PC-3 (cell line): ENCODE data around the gene ST6GAL1.
"Not testable (repeated sequence)": the region's sequence is repeated elsewhere in the genome, so short reads cannot be mapped to it uniquely, and the experiment has no call there.

Experiments used
- EZH2 ChIP-seq: fragments of 300-600 bp; sonication (generic); IDR thresholded peaks from one replicate; pipeline ENCODE4 v1.6.1; 2017; ENCODE audit warnings: antibody characterized with exemption, mild to moderate bottlenecking, low read length; ENCODE audit not compliant: unreplicated experiment
- EZH2phosphoT487 ChIP-seq: fragments of 300-600 bp; sonication (generic); IDR thresholded peaks from 2 replicates; pipeline ENCODE4 v1.6.1; 2018; ENCODE audit warnings: mild to moderate bottlenecking, antibody characterized with exemption, low read length, borderline replicate concordance
- TF ChIP-seq, protein P1 (sequence below): fragments of 300-600 bp; sonication (generic); conservative IDR thresholded peaks from 2 replicates; pipeline ENCODE4 v1.5.1; 2017; ENCODE audit warnings: antibody characterized with exemption, low read depth, mild to moderate bottlenecking, low read length

DNA sequence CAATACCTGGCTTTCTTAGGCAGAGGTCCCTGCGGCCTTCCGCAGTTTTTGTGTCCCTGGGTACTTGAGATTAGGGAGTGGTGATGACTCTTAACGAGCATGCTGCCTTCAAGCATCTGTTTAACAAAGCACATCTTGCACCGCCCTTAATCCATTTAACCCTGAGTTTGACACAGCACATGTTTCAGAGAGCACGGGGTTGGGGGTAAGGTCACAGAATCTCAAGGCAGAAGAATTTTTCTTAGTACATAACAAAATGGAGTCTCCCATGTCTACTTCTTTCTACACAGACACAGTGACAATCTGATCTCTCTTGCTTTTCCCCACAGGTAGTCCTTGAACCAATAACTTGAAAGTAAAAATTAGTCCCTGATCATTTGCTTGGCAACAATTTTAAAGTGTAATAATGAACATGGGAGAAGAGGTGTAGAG lies 42.8 kb upstream of the ST6GAL1 start:
- not testable (repeated sequence) for TF ChIP-seq EZH2, EZH2phosphoT487
- TF ChIP-seq, protein P1, sequence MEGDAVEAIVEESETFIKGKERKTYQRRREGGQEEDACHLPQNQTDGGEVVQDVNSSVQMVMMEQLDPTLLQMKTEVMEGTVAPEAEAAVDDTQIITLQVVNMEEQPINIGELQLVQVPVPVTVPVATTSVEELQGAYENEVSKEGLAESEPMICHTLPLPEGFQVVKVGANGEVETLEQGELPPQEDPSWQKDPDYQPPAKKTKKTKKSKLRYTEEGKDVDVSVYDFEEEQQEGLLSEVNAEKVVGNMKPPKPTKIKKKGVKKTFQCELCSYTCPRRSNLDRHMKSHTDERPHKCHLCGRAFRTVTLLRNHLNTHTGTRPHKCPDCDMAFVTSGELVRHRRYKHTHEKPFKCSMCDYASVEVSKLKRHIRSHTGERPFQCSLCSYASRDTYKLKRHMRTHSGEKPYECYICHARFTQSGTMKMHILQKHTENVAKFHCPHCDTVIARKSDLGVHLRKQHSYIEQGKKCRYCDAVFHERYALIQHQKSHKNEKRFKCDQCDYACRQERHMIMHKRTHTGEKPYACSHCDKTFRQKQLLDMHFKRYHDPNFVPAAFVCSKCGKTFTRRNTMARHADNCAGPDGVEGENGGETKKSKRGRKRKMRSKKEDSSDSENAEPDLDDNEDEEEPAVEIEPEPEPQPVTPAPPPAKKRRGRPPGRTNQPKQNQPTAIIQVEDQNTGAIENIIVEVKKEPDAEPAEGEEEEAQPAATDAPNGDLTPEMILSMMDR = not testable (repeated sequence)
